HG02884 (cell line): ENCODE results near the gene CSF1R.

Experiments used
- ATAC-seq: cut with Tn5 transposase; IDR thresholded peaks from one replicate; pipeline ENCODE4 v1.9.1; 2021; ENCODE audit warnings: mild to moderate bottlenecking, moderate library complexity; ENCODE audit not compliant: unreplicated experiment

Gene CSF1R

GRCh38 chr5:150121448-150122157 lies 35.2 kb upstream of the CSF1R start:
- ATAC-seq = no peak

- ATAC-seq = no peak
Observed at GRCh38 chr5:150120617-150121447, 34.5 kb upstream of the CSF1R start.

- no peak for ATAC-seq
Observed at GRCh38 chr5:150120062-150120441, 33.7 kb upstream of the CSF1R start.

- ATAC-seq = no peak
Observed at GRCh38 chr5:150119421-150120061, 33.2 kb upstream of the CSF1R start.

GRCh38 chr5:150118561-150119229 lies 32.3 kb upstream of the CSF1R start:
- ATAC-seq = no peak

GRCh38 chr5:150117945-150118560 lies 31.7 kb upstream of the CSF1R start:
- ATAC-seq = no peak

GRCh38 chr5:150116667-150117400 lies 30.5 kb upstream of the CSF1R start:
- no peak for ATAC-seq

GRCh38 chr5:150114773-150115408 lies 28.5 kb upstream of the CSF1R start:
- no peak for ATAC-seq

- ATAC-seq = no peak
Observed at GRCh38 chr5:150114102-150114641, 27.8 kb upstream of the CSF1R start.

- ATAC-seq = no peak
Observed at GRCh38 chr5:150113047-150113744, 26.8 kb upstream of the CSF1R start.

- ATAC-seq = no peak
Observed at GRCh38 chr5:150112201-150113046, 26.1 kb upstream of the CSF1R start.

GRCh38 chr5:150111122-150111521 lies 24.8 kb upstream of the CSF1R start:
- ATAC-seq = no peak

- ATAC-seq = no peak
Observed at GRCh38 chr5:150109921-150110320, 23.6 kb upstream of the CSF1R start.

GRCh38 chr5:150108711-150109514 lies 22.6 kb upstream of the CSF1R start:
- no peak for ATAC-seq

GRCh38 chr5:150107909-150108447 lies 21.6 kb upstream of the CSF1R start:
- no peak for ATAC-seq

- no peak for ATAC-seq
Observed at GRCh38 chr5:150106674-150107426, 20.5 kb upstream of the CSF1R start.
